HUES48 (cell line): ENCODE data around the gene SMARCD3.

Experiments used
- H3K27ac ChIP-seq: one replicate; pipeline ENCODE4 v1.7.0; 2013; ENCODE audit warnings: low read depth, low read length, inconsistent platforms
- H3K27me3 ChIP-seq: 2 replicates; pipeline ENCODE4 v1.6.1; 2013; ENCODE audit warnings: mild to moderate bottlenecking, low read length; ENCODE audit not compliant: control insufficient read depth, insufficient read depth
- H3K36me3 ChIP-seq: 2 replicates; pipeline ENCODE4 v1.6.1; 2013; ENCODE audit warnings: low read length; ENCODE audit not compliant: control insufficient read depth, insufficient read depth
- H3K4me1 ChIP-seq: 2 replicates; pipeline ENCODE4 v1.6.1; 2013; ENCODE audit warnings: mild to moderate bottlenecking, low read length; ENCODE audit not compliant: control insufficient read depth, insufficient read depth
- H3K4me3 ChIP-seq: 2 replicates; pipeline ENCODE4 v1.5.1; 2013; ENCODE audit warnings: mild to moderate bottlenecking, low read depth, low read length
- H3K9ac ChIP-seq: 2 replicates; pipeline ENCODE4 v1.6.1; 2013; ENCODE audit warnings: mild to moderate bottlenecking, low read depth, low read length, moderate library complexity
- H3K9me3 ChIP-seq: 2 replicates; pipeline ENCODE4 v1.6.1; 2013; ENCODE audit warnings: low read length; ENCODE audit not compliant: control insufficient read depth, insufficient read depth

Gene SMARCD3

GRCh38 chr7:151223728-151224127 is 24.8 kb downstream of the SMARCD3 start:
- Histone ChIP-seq H3K4me1 (peaks cover 11% of the 10 kb centered on the region; the same call in 1 of the 2 replicates), H3K9me3 (no peaks in the 10 kb centered on the region), H3K9ac (no peak overlapping the region), H3K36me3 (peaks cover 69% of the 10 kb centered on the region), H3K27me3 (no peaks in the 10 kb centered on the region), H3K27ac (no peak overlapping the region), H3K4me3 (no peak overlapping the region)

- Histone ChIP-seq H3K27ac (no peak overlapping the region), H3K4me3 (no peak overlapping the region), H3K36me3 (peaks cover 96% of the 10 kb centered on the region), H3K4me1 (no peaks in the 10 kb centered on the region), H3K27me3 (no peaks in the 10 kb centered on the region), H3K9ac (no peak overlapping the region), H3K9me3 (no peaks in the 10 kb centered on the region)
Measured at GRCh38 chr7:151218170-151218569, 30.3 kb downstream of the SMARCD3 start.

GRCh38 chr7:151215396-151215795 is 33.1 kb downstream of the SMARCD3 start:
- Histone ChIP-seq H3K4me3 (no peak overlapping the region), H3K4me1 (peaks cover 8% of the 10 kb centered on the region; the same call in 1 of the 2 replicates), H3K9me3 (no peaks in the 10 kb centered on the region), H3K36me3 (peaks cover 85% of the 10 kb centered on the region), H3K27ac (no peak overlapping the region), H3K9ac (no peak overlapping the region), H3K27me3 (no peaks in the 10 kb centered on the region)

- no peak overlapping the region for H3K27ac ChIP-seq
- no peaks in the 10 kb centered on the region for H3K9me3 ChIP-seq
- H3K4me1 ChIP-seq, result peaks cover 8% of the 10 kb centered on the region
- H3K9ac ChIP-seq, result no peak overlapping the region
- H3K4me3 ChIP-seq, result no peak overlapping the region
- peaks cover 71% of the 10 kb centered on the region for H3K36me3 ChIP-seq
- no peaks in the 10 kb centered on the region for H3K27me3 ChIP-seq
Measured at GRCh38 chr7:151213826-151214225, 34.7 kb downstream of the SMARCD3 start.

GRCh38 chr7:151212626-151213025 is 35.9 kb downstream of the SMARCD3 start:
- Histone ChIP-seq H3K4me1 (peaks cover 8% of the 10 kb centered on the region), H3K27ac (no peak overlapping the region), H3K36me3 (peaks cover 59% of the 10 kb centered on the region), H3K9me3 (no peaks in the 10 kb centered on the region), H3K4me3 (no peak overlapping the region), H3K27me3 (no peaks in the 10 kb centered on the region), H3K9ac (no peak overlapping the region)

GRCh38 chr7:151211155-151211772 is 37.2 kb downstream of the SMARCD3 start:
- Histone ChIP-seq H3K4me1 (peaks cover 8% of the 10 kb centered on the region), H3K4me3 (no peak overlapping the region), H3K36me3 (peaks cover 45% of the 10 kb centered on the region), H3K9me3 (no peaks in the 10 kb centered on the region), H3K27me3 (no peaks in the 10 kb centered on the region), H3K27ac (no peak overlapping the region), H3K9ac (no peak overlapping the region)

GRCh38 chr7:151210087-151210854 is 38.2 kb downstream of the SMARCD3 start, which contains the start of gene H2BK1:
TSS of gene H2BK1 (minus strand) at chr7:151210488. CDS start at chr7:151210318, 170 bp downstream.
- H3K36me3 ChIP-seq, result peaks cover 35% of the 10 kb centered on the region
- H3K9ac ChIP-seq, result no peak within 1 kb of the TSS

GRCh38 chr7:151209588-151209987 is 38.9 kb downstream of the SMARCD3 start:
- H3K36me3 ChIP-seq, result peaks cover 28% of the 10 kb centered on the region
- H3K4me1 ChIP-seq, result peaks cover 8% of the 10 kb centered on the region
- no peak overlapping the region for H3K4me3 ChIP-seq

More at GRCh38 chr7:151210087-151210854, 38.2 kb downstream of the SMARCD3 start, which contains the start of gene H2BK1:
- Histone ChIP-seq H3K9me3 (no peaks in the 10 kb centered on the region), H3K27ac (no peak within 1 kb of the TSS), H3K4me3 (no peak within 1 kb of the TSS), H3K4me1 (peaks cover 8% of the 10 kb centered on the region), H3K27me3 (no peaks in the 10 kb centered on the region)

GRCh38 chr7:151208253-151208862 is 40.1 kb downstream of the SMARCD3 start:
- Histone ChIP-seq H3K9ac (no peak overlapping the region), H3K27ac (no peak overlapping the region), H3K4me1 (peaks cover 8% of the 10 kb centered on the region), H3K9me3 (no peaks in the 10 kb centered on the region), H3K4me3 (no peak overlapping the region), H3K36me3 (peaks cover 16% of the 10 kb centered on the region), H3K27me3 (no peaks in the 10 kb centered on the region)

More at GRCh38 chr7:151209588-151209987, 38.9 kb downstream of the SMARCD3 start:
- H3K9ac ChIP-seq, result no peak overlapping the region
- H3K9me3 ChIP-seq, result no peaks in the 10 kb centered on the region
- no peak overlapping the region for H3K27ac ChIP-seq
- H3K27me3 ChIP-seq, result no peaks in the 10 kb centered on the region

- no peak overlapping the region for H3K9ac ChIP-seq
Measured at GRCh38 chr7:151207804-151208203, 40.7 kb downstream of the SMARCD3 start.

GRCh38 chr7:151207315-151207714 is 41.2 kb downstream of the SMARCD3 start:
- Histone ChIP-seq H3K4me3 (no peak overlapping the region), H3K9me3 (no peaks in the 10 kb centered on the region), H3K27me3 (no peaks in the 10 kb centered on the region), H3K36me3 (peaks cover 5% of the 10 kb centered on the region; the same call in 1 of the 2 replicates), H3K4me1 (peaks cover 8% of the 10 kb centered on the region), H3K9ac (no peak overlapping the region), H3K27ac (no peak overlapping the region)

More at GRCh38 chr7:151207804-151208203, 40.7 kb downstream of the SMARCD3 start:
- H3K36me3 ChIP-seq, result peaks cover 10% of the 10 kb centered on the region; the same call in 1 of the 2 replicates
- H3K27me3 ChIP-seq, result no peaks in the 10 kb centered on the region
- H3K9me3 ChIP-seq, result no peaks in the 10 kb centered on the region
- peaks cover 8% of the 10 kb centered on the region for H3K4me1 ChIP-seq
- H3K4me3 ChIP-seq, result no peak overlapping the region
- H3K27ac ChIP-seq, result no peak overlapping the region
